Stimulated activated CD4-positive, alpha-beta T cell treated with anti-CD3 and anti-CD28 coated beads, Interleukin-1b, Interleukin-23, amount 100 ng/mL, for 48 hours (primary cell): ENCODE data around the gene SOWAHA.
A peak's percentile ranks its signal among the peaks of the same experiment; 100 is the strongest.

Source experiments
- DNase-seq: peaks from one replicate; pipeline ENCODE4 v3.0.0-alpha.2; 2020

SOWAHA gene

DNA sequence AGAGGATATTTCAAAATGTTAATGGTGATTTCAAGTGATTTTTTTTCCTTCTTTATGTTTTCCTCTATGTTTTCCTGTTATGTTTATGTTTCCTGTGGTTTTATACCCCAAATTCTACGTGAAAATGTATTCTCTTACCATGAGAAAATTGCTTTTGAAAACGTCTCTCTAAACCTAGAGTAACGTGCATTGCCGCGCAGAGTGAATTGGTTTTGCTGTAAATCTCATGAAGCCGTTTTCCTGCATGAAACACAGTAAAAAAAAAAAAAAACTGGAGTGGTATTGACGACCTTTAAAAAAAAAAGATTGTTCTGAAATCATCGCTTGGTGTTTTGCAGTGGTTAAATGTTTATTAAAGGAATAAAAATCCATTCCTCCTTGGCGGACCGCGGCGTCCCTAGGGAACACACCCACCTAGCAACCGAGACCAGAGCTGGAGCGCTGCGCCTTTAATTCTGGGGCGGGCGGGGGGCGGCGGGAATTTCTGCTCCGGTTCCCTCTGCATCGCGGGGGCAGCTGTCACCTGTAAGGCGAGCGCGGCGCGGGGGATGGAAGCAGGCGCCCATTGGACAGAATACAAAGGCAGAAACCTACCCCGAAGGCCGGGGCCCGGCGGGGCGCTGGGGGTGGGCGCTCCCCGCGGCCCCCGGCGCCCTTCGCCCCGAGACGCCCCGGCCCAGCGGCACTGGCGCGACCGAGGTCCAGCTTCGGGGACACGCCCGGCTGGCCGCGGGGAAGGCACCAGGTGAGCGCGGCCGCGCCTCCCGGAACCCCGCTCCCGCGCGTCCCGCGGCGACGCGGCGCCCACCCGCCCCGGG lies at the start of gene SOWAHA:
Gene SOWAHA (plus strand): TSS at position 522 of the 818 bp plus-strand sequence. CDS start 320 bp downstream, outside the sequence.
- DNase-seq: no peak

DNA sequence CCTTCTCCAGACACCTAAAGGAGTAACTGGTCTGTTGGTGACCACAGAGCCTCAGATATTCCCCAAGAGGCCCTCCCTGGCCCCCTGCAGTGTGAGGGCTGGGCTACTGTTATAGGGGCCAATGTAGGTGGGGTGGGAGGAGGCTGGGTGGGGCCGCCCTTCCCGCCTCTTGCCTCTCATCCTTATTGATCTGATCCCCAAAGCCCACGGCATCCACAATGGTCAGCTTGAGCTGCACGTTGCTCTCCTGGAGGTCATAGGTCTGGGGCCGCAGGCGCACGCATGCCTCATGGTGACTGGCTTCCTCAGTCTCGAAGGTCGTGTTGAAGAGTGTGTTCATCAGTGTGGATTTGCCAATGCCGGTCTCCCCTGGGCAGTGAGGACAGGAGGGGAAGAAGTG lies 49.1 kb upstream of the SOWAHA start:
- DNase-seq: no peak

DNA sequence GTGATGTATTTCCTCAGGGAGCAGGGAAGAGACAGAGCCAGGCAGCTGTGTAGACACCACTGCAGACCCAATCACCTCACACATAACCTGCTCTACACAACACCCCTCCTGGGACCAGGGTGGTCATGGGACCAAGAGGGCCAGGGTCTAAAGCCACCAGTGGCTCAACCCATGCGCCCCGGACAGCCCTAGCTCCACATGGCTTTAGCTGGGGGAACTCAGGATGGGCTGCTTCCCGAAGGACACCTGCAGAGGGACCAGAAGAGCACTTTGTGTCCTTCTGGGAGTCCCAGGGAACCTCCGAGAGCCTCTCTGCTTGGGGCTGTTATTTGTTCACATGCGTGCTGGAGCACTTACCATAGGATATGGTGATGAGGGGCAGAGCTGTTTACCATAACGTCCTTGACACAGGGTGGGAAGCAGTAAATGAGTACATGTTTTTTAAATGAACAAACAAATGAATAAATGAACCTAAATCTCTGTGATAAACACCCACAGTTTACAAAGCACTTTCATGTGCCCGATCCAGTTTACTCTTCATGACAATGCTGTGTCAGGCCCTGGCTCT lies 48.3 kb upstream of the SOWAHA start:
- DNase-seq: no peak

DNA sequence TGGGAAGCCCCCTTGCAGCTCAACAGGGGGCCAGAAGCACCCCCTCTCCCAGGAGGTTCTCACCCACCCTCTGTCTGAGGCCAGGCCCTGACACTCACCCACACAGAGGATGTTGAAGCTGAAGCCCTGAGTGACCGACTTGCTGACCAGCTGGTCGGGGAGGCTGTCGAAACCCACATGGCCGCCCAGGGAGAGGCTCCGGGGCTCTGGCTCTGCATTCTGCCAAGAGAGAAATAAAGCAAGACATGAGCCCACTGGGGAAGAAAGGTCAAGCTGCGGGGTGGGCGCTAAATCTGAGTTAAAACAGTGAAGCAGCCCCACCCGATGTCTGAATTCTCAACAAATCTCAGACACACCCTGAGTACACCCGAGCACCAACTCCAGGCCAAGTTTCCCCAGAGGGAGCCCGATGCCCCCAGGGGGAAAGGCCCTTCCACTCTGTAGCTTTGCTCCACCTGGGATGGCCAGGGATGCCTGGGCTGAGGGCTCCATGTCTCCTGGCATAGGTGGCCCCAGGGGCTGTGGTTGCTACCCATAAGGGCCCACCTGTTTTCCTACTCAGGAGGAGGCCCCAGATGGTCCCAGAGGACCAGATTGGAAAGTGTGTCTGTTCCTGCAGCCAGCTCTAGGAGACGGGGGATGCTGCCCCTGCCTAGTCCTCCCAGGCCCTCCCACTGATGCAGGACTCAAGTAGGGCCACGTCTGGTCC lies 47.6 kb upstream of the SOWAHA start:
- no peak for DNase-seq

DNA sequence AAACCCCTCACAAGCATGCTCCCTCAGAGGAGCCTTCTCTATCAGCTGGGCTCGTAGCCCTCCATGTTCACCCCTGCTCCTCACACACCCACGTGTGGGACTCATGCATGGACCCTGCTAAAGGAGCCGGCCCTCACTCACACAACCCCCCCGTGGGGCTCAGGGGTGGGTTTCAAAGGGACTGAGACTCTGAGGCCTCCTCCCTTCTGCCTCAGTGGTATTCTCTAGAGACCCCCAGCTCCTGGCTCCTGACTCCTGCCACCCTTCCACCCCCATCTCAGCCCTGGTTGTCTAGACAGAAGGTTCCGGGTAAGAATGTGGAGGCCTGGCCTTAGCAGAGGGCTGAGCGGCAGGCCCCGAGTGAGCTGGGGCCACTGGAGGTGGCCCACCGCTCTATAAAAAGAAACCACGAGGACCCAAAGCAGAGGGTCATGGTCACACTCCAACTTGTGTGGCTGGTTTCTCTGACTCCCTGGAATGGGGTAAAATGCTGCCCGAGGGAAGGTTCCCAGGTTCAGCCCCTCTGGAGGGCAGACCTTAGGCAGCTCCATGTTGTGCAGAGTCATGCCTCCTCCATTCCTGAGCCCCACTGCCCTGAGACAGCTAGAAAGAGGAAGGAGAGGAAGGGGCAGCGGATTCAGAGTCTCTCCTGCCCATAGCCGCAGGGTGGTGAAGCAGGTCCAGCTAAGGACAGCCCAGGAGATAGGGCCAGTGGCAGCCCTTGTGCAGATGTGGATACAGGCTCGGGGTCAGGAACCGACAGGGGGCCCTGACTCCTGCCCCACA lies 46.9 kb upstream of the SOWAHA start:
- no peak for DNase-seq

DNA sequence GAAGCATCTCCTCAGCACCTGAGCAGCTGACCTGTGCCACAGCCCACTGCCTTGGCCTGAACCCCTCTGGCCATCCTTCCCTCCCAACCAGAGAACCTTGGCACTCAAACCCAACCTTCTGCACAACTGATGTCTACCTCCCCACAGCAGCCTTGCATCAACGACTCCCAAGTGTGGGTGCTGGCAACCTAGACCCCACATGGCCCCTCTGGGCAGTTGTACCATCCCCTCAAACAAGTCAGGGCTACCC lies 46.4 kb upstream of the SOWAHA start:
- DNase-seq: no peak

DNA sequence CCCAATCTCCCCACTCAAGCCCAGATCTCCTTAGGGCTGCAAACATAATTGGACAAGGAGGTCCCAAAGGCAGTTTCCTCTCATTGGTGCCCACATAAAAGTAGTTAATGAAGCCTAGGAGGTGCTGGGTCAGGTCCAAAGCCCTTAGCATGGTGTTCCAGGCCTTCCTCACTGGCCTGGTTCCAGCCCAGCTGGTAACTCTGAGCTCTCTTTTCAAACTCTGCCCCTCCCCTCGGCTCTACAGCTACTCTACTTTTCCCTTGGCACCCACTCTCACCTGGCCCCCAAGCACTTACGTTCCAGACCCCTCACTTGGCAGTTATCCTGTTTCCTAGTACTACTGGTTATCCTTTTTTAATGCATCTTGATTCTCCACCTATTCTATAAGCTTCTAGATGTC lies 46.0 kb upstream of the SOWAHA start:
- DNase-seq: no peak

DNA sequence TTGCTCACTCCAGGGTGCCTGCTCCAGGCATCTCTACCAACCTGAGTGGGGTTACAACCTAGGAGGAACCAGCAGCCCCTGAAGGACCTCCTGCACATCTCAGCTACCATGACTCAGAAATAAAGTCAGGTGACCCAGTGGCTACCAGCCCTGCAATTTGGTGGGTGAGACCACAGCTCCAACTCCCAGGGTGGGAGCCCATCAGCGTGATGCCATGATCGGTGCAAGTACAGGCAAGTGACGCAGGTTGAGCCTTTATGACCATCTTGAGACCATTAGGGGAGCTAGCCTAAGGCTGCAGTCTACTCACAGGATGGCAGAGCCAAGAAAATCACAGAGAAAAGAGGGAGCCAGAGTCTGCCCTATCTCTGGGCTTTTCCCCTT lies 44.6 kb upstream of the SOWAHA start:
- DNase-seq: no peak

DNA sequence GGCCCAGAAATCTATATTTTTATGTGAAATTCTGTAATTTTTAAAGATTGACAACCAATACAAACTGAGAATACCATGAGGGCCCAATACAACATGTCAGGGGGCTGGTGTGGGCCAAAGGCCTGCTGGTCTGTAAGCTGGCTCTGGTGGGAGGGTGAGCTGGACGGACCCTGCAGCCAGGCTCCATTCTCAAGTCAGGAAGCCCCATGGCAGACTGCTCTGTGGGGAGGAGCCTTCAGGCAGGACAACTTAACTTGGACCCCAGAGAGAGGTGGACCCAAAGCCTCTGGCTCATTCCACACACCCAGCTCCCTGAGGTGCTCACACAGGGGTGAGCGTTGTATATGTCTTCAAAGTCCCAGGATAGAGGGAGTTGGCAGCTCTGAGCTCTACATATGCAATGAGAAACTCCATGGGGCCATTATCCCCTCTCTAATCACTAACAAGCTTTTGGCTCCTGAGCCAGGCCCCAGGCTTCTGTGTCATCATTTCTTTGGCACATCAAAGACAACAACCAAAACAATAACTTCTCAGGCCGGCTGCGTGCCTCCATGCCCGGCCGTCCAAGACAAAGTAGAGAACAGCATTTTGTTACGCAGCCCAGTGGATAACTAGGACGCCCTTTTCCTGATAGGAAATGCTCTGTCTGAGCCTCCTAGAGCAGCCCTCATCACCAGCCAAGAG lies 42.5 kb upstream of the SOWAHA start:
- DNase-seq: no peak

DNA sequence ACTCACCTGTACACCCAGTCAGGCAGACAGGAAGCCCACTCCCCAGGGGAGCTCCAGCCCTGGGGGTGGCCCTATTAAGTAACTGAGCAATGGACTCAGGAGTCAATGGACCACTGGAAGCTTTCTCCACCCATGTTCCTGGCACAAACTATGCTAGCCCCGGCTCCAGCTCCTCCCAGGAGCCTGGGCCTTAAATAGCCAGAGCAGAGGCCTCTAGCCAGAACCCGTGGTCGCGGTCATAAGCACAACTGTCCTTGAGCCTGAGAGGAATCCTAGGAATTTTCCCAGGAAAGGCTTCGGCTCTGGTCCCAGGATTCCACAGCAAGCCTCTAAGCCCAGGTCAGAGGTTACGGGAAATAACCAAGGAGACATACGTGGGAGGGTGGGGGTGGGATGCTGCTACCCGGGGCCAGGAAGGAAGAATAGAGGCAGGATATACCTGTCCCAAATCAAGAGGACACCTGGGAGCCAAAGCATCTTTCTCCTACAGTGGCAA lies 41.6 kb upstream of the SOWAHA start:
- DNase-seq: no peak

DNA sequence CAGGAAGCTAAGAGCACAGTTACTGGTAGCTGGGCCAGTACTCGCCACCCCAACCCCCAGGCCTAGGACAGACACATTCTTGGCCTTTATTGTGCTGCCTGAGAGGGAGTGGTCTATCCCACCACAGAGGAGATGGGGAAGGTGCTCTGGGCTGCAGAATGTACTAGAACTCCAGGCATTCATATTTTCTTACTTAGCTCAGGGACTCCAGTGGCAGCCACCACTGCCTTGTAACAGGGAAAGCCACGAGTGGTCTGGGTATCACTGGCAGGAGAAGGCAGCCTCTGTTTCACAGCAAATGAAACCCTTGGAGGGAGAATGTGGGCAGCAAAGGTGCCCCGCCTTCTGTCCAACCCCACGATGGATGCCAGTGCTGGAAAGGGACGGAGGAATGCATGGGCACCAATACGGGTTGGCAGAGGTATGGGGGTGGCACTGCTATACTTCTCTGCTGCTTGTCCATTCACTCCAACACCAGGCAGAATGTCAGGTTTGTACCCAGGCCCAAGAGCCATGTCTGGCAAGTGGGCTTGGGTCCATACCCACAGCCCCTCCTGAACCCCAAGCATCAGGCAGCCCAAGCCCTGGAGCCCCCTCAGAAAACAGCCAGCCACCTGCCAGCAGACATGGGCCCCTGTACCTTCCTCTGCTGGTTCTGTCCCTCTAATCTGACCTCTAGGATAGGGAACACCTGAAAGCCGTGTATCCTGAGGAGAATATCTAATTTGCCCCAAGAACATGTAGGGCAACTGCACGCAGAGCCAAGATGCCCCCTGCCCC lies 40.6 kb upstream of the SOWAHA start:
- DNase-seq: no peak

DNA sequence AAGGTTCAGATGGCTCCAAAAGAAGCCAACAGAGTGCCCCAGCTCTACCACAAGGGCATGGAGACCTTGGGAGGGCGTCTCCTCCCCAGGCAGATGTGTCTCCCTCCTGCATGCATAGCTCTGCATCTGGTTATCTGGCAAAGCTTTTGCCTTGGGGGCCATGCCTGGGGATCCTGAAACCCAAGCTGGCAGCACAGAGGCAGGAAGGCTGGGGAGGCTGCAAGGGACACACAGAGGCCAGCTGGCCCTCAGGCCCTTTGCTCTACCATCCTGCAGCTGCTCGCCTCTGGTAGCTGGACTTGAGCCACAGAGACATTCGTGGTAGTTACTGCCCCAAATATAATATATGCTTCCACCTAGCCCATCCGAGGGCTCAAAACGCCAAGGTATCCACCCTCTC lies 40.0 kb upstream of the SOWAHA start:
- DNase-seq: no peak

DNA sequence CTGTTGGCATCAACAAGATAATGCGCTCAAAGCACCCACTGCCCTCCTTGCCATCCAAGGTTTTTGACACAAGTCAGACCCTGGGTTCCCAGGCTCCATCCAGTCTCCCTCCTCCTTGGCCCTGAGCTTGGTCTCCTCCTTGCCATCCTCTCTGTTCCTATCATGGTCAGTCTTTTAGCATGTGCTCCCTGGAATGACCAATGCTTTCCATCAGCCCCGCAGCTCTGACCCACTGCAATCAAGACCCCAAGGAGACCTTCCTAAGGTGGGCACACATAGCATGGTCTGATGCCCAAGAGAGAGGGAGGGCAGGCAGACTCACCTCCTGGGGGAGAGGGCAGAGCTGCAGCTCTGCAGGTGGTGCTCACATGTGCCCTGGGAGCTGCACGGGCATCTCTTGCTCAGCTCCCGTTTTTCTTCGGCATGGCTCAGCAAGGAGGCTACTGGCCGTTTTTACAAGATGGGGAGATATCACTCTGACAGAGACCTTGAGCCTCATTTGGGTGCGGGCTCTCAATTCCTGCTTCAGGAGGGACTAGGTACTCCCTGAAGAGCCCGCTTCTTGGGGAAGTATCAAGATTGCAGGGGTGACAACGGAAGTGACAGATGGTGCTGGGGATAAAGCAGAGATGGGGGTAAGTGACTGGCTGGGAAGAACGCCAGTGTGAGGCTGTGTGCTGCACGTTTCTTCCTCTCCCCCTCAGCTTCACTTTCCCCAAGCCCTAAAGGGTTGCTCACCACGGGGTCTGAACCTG lies 39.3 kb upstream of the SOWAHA start:
- DNase-seq: no peak

DNA sequence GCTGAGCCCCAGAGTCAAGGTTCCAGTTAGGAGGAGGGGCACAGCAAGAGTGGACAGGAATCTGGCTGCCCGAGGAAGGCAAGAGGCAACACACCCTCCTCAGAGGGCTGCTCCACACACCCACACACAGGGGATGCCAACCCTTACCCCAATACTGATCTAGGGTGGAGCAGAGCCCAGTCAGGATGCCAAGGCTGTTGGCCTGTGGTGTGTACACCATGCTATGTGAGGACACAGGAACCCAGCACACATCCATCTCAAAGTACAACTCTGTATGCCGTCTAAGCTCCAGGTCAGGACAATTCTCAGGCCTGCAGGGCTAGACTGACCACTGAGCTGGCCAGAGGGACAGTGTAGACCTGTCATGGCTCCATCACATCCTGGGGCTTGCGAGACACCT lies 38.7 kb upstream of the SOWAHA start:
- no peak for DNase-seq

DNA sequence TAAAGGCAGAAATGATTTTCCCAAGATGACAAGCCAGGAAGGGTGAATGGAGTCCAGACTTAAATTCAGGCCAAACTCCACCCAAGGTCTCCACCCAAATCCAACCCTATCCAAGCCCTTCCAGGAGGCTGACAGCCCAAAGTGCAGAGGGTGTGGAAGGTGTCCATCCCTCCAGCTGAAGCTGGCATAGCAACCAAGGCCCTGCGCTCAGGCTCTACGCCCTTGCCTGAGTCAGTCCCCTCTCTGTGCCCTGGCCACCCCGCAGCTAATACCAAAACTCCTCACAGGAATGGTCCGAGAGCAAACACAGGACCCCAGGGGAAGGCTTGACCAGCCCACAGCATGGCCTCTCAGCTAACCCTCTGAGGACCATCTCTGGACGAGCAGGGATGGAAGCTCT lies 38.2 kb upstream of the SOWAHA start:
- no peak for DNase-seq

DNA sequence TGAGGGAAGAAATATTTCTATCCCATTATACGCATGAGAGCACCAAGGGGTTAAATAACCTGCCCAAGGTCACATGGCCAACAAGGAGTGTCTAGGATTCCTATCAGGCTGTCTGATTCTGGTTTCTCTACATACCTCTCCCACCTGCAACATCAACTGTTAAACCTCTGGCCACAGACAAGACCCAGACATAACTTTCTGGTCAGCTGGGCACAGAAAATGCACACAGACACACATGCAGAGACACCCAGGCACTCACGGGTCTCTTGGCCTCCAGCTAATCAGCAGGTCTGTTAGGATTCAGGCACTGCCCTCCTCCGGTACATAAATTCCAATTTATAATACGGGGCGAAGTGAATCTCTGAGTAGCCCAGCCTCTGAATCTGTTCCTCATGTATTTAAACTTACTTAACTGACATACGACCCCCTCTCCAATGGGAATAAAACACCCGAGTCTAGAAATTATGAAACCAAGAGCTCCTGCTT lies 37.6 kb upstream of the SOWAHA start:
- no peak for DNase-seq

DNA sequence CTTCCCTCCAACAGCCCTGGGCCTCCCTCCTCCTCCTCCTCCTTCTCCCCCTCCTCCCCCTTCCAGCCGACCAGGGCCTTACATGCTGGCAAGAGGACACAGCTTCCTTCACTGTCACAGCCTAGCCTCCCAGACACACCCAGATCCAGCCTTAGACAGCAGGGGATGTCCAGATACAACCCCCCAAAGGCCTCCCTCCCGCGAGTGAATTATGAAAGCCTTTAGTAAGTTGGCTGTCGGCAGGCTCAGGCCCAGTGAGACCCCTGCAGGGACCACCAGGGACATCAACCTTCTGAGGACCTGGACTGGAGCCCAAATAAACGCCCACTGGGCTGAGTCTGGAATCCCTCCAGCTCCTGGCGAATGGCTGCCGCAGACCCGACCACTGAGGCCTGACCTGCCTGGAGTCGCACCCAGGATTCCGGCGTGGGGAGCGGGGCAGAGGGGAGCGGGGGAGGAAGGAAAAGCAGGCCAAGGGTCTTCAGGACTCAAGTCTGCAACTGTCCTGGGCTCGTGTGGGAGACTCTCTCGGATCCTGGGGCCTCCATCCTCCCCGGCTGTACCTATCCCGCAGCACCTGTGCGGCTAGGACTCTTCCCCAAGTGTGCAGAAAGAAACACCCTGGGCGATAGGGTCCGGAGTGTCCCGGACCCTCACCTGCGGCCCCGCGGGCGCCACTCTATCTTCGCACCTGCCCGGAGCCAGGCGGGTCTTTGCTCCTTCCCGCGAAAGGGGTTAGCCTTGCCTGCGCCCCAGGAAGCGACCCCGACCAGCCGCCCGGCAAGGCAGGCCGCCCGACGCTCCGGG lies 36.8 kb upstream of the SOWAHA start:
- no peak for DNase-seq

DNA sequence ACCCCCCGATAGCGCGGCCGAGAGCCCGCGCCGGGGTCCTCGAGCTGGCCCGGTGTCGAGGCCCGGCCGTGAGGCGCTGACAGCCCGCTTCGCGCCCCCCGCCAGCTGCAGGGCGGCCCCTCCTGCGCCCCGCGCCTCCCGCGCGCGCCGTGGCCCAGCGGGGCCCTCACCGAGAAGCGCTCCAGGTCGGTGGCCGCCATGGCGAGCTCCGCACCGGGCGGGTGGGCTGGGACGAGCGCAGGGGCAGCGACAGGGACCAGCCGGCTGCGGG lies 36.2 kb upstream of the SOWAHA start:
- DNase-seq: no peak

DNA sequence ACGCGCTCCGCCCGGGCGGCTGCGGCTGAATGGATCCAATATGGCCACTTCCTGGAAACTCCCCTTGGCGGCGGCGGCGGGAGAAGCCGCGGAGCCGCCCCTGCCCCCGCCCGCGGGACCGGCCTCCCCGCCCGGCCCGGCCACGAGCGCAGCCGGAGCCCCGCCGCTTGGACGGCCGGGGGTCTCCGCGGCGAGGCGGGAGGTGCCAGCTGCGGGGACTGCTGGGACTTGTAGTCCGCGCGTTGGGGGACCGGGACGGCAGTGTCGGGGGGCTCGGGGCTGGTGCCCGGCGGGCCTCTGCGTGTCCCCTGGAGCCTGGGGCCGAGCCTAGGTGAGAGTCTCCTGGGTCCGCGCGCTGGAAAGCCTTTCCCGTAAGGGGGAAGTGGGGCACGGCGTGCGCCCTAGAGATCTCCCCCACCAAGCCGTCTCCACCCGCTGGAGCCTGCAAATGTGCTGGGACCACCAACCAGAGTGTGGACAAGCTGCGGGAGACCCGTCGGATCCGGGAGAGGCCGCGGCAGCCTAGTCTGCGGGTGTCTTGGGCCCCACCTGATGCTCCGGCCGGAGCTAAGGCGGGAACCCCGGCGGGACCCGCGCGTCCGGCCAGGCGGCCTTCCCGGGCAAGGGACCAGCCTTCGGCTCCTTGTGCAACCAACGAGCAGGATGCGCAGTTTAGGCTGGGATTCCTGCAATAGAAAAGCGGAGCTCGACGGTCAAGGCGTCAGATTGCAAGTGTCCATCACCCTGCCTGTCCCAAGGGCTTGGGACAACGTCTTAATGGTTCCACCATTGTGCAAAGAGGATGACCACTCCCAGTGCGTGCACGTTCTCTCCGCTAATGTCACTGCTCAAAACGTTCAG lies 35.7 kb upstream of the SOWAHA start, which contains the start of gene SEPTIN8:
Gene SEPTIN8 (minus strand): TSS at position 31 of the 861 bp plus-strand sequence. CDS start 102 bp downstream, outside the sequence.
- peak; percentile 9 for DNase-seq
